ENCODE results near the gene MAU2. TPM values are rescaled to one million over a fixed set of nuclear protein-coding genes. Genes with fewer than 3 reads are reported as not detected.
"Not testable (repeated sequence)": the region's sequence is repeated elsewhere in the genome, so short reads cannot be mapped to it uniquely, and the experiment has no call there.

Gene MAU2
- polyA plus RNA-seq, 1 experiment = 14.7 TPM

DNA sequence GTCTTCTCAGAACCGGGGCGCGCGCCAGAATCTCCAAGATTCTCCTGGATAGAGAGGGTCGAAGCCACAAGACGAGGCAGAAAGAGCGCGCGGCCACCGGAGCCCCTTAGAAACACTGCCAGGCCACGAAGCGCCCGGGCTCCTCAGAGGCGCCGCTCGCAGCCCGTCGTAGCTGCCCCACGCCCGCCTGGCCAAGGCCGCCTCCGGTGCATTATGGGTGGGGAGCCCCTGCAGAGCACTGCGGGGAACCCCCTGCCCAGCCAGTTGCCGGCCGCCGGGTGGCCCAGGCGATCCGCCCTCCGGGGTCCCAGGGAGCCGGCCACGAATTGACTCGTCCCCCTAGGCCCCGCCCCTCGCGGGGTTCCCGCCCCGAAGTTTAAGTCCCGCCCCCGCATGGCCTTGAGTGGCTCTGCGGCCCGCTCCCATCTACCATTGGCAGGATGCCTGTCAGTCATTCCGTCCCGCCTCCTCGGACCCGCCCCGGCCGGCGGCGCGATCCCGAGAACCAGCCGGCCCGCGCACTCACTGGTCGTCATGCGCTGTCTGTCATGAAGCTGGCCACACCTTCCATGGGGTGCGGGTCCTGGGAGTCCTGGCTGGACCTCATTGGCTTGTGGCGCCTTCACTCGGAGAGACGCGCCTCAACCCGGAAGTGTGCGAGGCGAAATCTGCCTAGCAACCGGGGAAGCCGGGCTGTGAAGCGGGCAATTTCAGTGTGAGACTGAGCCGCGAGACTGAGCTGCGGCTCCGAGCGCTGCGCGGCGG is 64.7 kb downstream of the MAU2 start:
- H3K27ac ChIP-seq (ENCODE audit: low read depth, low read length) = peak overlapping the region; percentile 57
- POLR2A ChIA-PET = interaction anchor here (0.7 to 1.6 kb wide), 7 partner anchors 10 to 131 kb away, joined by 3 to 11 read pairs (median 3); partner anchors contain the start of genes GATAD2A and NDUFA13
- TF ChIP-seq, protein P1, sequence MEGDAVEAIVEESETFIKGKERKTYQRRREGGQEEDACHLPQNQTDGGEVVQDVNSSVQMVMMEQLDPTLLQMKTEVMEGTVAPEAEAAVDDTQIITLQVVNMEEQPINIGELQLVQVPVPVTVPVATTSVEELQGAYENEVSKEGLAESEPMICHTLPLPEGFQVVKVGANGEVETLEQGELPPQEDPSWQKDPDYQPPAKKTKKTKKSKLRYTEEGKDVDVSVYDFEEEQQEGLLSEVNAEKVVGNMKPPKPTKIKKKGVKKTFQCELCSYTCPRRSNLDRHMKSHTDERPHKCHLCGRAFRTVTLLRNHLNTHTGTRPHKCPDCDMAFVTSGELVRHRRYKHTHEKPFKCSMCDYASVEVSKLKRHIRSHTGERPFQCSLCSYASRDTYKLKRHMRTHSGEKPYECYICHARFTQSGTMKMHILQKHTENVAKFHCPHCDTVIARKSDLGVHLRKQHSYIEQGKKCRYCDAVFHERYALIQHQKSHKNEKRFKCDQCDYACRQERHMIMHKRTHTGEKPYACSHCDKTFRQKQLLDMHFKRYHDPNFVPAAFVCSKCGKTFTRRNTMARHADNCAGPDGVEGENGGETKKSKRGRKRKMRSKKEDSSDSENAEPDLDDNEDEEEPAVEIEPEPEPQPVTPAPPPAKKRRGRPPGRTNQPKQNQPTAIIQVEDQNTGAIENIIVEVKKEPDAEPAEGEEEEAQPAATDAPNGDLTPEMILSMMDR (IDR thresholded peaks at IDR 0.05; ENCODE audit: low read depth, low read length) = peak; percentile 28
- peak overlapping the region; percentile 75 for H3K4me3 ChIP-seq (ENCODE audit: low read depth, low read length)
- CTCF ChIA-PET = interaction anchor here (1.1 to 1.4 kb wide), 3 partner anchors 17 to 20 kb away, joined by 3 to 5 read pairs (median 3); partner anchors contain the start of gene GATAD2A
- no peaks in the 10 kb centered on the region; the same call in 1 of the 2 replicates for H3K9me3 ChIP-seq (ENCODE audit: control insufficient read depth, insufficient read depth, low read length)
- no peaks in the 10 kb centered on the region for H3K27me3 ChIP-seq (ENCODE audit: control insufficient read depth, insufficient read depth, low read length)
- peak; percentile 99 for DNase-seq (ENCODE audit: low read depth, low spot score)

DNA sequence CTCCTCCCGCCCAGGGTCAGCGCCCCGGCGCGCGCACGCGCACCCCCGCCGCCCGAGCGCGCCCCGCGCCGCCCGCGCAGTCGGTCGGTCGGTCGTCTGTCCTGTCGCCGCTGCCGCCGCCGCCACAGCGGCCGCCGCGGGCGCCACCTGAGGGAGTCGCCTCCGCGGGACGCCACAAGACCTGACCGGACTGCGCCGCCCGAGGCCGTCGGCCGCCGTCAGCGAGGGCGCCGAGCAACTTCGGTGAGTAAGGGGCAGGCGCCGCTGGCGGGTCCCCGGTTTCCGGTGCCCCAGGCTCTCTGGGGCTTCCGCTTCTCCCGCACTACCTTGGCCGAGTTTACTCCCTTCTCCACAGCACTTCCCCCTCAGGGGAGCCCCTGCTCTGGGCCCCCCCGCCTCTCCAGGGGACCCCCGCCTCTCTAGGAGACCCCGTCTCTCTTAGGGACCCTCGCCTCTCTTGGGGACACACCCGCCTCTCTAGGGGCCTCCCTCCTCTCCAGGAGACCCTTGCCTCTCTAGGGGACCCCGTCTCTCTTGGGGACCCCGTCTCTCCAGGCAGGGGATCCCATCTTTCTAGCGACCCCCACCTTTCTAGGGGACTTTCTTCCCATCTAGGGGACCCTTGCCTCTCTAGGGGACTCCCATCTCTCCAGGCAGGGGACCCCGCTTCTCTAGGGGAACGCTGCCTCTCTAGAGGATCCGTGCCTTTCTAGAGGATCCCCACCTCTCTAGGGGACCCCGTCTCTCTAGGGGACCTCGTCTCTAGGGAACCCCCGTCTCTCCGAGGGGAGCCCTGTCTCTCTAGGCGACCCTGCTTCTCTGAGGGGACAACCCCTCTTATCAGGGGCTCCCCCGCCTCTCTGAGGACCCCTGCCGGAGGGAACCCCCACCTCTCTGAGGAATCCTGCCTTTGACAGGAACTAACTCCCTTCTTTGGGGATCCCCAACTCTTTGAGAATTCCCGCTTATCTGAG is 65.6 kb downstream of the MAU2 start:
- Histone ChIP-seq H3K4me3 (ENCODE audit: low read depth, low read length) (peak overlapping the region; percentile 75), H3K9me3 (ENCODE audit: control insufficient read depth, insufficient read depth, low read length) (no peaks in the 10 kb centered on the region; the same call in 1 of the 2 replicates), H3K27ac (ENCODE audit: low read depth, low read length) (no peak overlapping the region), H3K27me3 (ENCODE audit: control insufficient read depth, insufficient read depth, low read length) (no peaks in the 10 kb centered on the region)
- POLR2A ChIA-PET = interaction anchor here (0.7 to 1.6 kb wide), 6 partner anchors 11 to 130 kb away, joined by 3 to 11 read pairs (median 3); partner anchors contain the start of genes GATAD2A and NDUFA13
- DNase-seq (ENCODE audit: low read depth, low spot score) = no peak
- CTCF ChIA-PET = interaction anchor here (1.1 to 1.4 kb wide), 3 partner anchors 16 to 19 kb away, joined by 3 to 5 read pairs (median 3); partner anchors contain the start of gene GATAD2A
- TF ChIP-seq, protein P1 (IDR thresholded peaks at IDR 0.05; ENCODE audit: low read depth, low read length) = peak; percentile 32

DNA sequence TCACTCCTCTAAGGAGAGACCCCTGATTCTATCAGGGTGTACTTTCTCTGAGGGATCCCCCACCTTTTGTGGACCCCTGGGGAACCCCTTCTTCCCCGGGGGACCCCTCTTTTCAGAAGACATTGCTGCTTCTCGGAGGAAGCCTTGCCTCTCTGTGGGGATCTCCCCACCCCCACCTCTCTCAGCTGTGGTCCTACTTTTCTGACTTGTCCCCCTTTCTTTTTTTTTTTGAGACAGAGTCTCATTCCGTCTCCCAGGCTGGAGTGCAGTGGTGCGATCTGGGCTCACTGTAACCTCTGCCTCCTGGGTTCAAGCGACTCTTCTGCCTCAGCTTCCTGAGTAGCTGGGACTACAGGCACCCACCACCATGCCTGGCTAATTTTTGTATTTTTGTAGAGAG is 66.5 kb downstream of the MAU2 start:
- no peak overlapping the region for H3K27ac ChIP-seq (ENCODE audit: low read depth, low read length)
- no peaks in the 10 kb centered on the region; the same call in 1 of the 2 replicates for H3K9me3 ChIP-seq (ENCODE audit: control insufficient read depth, insufficient read depth, low read length)
- CTCF ChIA-PET = no interaction called here
- no peaks in the 10 kb centered on the region for H3K27me3 ChIP-seq (ENCODE audit: control insufficient read depth, insufficient read depth, low read length)
- POLR2A ChIA-PET = no interaction called here
- H3K4me3 ChIP-seq (ENCODE audit: low read depth, low read length) = peak overlapping the region; percentile 75
- TF ChIP-seq, protein P1 (IDR thresholded peaks at IDR 0.05; ENCODE audit: low read depth, low read length) = no peak
- no peak for DNase-seq (ENCODE audit: low read depth, low spot score)

DNA sequence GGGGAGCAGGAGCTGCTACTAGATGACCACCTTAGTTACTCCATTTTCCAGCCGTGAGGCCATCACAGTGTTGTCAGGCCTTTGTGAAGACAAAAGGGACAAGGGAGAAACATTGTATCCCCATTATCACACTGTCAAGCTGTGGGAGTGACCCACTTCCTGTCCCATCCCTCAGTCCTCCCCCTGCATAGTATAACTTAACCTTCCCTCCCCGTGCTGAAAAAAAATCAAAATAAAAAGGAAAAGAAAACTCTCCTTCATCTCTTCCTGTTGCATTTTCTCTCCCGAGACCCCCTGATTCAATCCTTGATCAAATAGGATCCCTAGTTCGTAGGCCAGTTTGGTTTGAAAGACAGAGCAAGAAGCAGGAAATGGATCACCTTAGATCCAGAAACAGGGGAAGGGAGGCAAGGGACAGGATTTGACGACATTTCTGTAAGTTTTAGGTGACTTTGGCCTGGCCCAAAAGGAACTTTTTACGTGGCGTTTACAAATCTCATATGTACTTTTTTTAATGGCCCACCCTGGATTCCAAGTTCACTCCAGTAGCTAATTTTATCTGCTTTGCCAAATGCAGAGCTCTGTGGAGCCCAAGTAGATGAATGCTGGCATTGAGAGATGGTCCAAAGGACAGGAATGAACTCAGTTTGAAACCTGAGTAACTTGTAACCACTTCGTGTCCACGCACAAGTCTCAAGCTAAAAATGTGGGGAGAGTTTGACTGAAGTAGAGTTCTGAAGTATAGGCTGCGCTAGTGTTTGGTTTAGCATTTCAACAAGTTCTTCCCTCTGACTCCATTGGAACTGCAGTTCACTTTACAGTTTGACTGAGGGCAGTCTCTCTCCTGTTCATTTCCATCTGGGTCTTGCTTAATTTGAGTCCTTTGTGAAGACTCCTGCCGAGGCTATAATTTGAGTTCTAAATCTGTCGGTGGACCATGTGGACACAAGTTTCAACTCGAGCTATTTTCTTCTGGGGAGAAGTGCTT is 68.2 kb downstream of the MAU2 start:
- Histone ChIP-seq H3K27me3 (ENCODE audit: control insufficient read depth, insufficient read depth, low read length) (no peaks in the 10 kb centered on the region), H3K9me3 (ENCODE audit: control insufficient read depth, insufficient read depth, low read length) (no peaks in the 10 kb centered on the region; the same call in 1 of the 2 replicates), H3K27ac (ENCODE audit: low read depth, low read length) (no peak overlapping the region), H3K4me3 (ENCODE audit: low read depth, low read length) (no peak overlapping the region)
- TF ChIP-seq, protein P1 (IDR thresholded peaks at IDR 0.05; ENCODE audit: low read depth, low read length) = no peak
- DNase-seq (ENCODE audit: low read depth, low spot score) = no peak
- CTCF ChIA-PET = no interaction called here
- POLR2A ChIA-PET = no interaction called here

DNA sequence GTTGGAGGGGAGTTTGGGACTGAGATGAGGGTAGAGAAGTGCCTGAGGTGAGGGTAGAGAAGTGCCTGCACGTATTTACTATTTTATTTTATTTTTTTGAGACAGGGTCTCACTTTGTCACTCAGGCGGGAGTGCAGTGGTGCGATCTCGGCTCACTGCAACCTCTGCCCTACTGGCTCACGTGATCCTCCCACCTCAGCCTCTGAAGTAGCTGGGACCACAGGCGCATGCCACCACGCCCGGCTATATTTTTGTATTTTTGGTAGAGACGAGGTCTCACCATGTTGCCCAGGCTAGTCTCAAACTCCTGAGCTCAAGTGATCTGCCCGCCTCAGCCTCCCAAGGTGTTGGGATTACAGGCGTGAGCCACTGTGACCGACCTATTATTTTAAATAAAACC is 69.1 kb downstream of the MAU2 start:
- H3K27me3 ChIP-seq (ENCODE audit: control insufficient read depth, insufficient read depth, low read length); H3K4me3 ChIP-seq (ENCODE audit: low read depth, low read length); H3K9me3 ChIP-seq (ENCODE audit: control insufficient read depth, insufficient read depth, low read length); DNase-seq (ENCODE audit: low read depth, low spot score); H3K27ac ChIP-seq (ENCODE audit: low read depth, low read length); POLR2A ChIA-PET: not testable (repeated sequence)
- CTCF ChIA-PET = interaction anchor here (0.9 kb wide), 1 partner anchor 100 kb away, joined by 3 read pairs; no protein-coding TSS in a partner anchor

DNA sequence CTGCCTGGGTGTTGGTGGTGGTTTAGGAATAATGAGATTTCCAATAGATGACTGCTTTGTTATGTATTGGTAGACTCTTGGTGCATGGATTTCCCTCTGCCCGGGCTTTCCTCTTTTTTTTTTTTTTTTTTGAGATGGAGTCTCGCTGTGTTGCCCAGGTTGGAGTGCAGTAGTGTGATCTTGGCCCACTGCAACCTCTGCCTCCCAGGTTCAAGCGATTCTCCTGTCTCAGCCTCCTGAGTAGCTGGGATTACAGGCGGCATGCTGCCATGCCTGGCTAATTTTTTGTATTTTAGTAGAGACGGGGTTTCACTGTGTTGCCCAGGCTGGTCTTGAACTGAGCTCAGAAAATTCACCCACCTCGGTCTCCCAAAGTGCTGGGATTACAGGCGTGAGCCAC is 73.7 kb downstream of the MAU2 start:
- CTCF ChIA-PET; H3K27ac ChIP-seq (ENCODE audit: low read depth, low read length); H3K4me3 ChIP-seq (ENCODE audit: low read depth, low read length); H3K9me3 ChIP-seq (ENCODE audit: control insufficient read depth, insufficient read depth, low read length); DNase-seq (ENCODE audit: low read depth, low spot score); POLR2A ChIA-PET; H3K27me3 ChIP-seq (ENCODE audit: control insufficient read depth, insufficient read depth, low read length): not testable (repeated sequence)

Measured in AG04450 (cell line).